Erythroblast (primary cell): ENCODE data around the gene CTNNBIP1.

Experiments used
- GATA1 ChIP-seq: IDR thresholded peaks from 2 replicates; pipeline ENCODE4 v1.6.1; 2011; ENCODE audit warnings: low read depth, mild to moderate bottlenecking, control low read depth, low read length, moderate library complexity
- POLR2A ChIP-seq: IDR thresholded peaks from 2 replicates; pipeline ENCODE4 v1.6.1; 2011; ENCODE audit warnings: mild to moderate bottlenecking, low read length

- no peak for TF ChIP-seq POLR2A
- no peak for TF ChIP-seq GATA1
Observed at GRCh38 chr1:9914610-9914937, 4.5 kb upstream of the CTNNBIP1 start.
